22Rv1 (cell line): ENCODE data around the gene SETD7.

Source experiments
- CTCF ChIP-seq: fragments of 450-650 bp; IDR thresholded peaks from 2 replicates; pipeline ENCODE4 v1.5.1; 2017; ENCODE audit warnings: mild to moderate bottlenecking
- ZFX ChIP-seq: fragments of 450-650 bp; IDR thresholded peaks from 2 replicates; pipeline ENCODE4 v1.6.1; 2017; ENCODE audit warnings: antibody characterized with exemption, borderline replicate concordance

GRCh38 chr4:139576219-139576618 lies 20.2 kb upstream of the SETD7 start:
- TF ChIP-seq CTCF, result no peak
- no peak for TF ChIP-seq ZFX
